Central memory CD4-positive, alpha-beta T cell (primary cell): Measurements from ENCODE around the gene RNF26.

Experiments used
- DNase-seq: peaks from one replicate; pipeline ENCODE4 v3.0.0; 2022
- total RNA-seq, 3 experiments: gene quantifications; one replicate each; lab custom pipeline; 2026; lab: John Stamatoyannopoulos, UW

Gene RNF26
- total RNA-seq: 12.4 to 18.1 (median 14.7) reads per million in 3 experiments

- DNase-seq: peak; percentile 94
Measured at GRCh38 chr11:119334174-119334930, at the start of gene RNF26. RNF26 (plus strand) TSS chr11:119334527; CDS start chr11:119335123, 596 bp downstream.

- no peak for DNase-seq
Measured at GRCh38 chr11:119285431-119285830, 48.9 kb upstream of the RNF26 start.

- DNase-seq: no peak
Measured at GRCh38 chr11:119288219-119288618, 46.1 kb upstream of the RNF26 start.

GRCh38 chr11:119290894-119291497, 43.3 kb upstream of the RNF26 start:
- no peak for DNase-seq

- DNase-seq: no peak
Measured at GRCh38 chr11:119293461-119293860, 40.9 kb upstream of the RNF26 start.

GRCh38 chr11:119295178-119295577, 39.1 kb upstream of the RNF26 start:
- no peak for DNase-seq

GRCh38 chr11:119297938-119298337, 36.4 kb upstream of the RNF26 start:
- no peak for DNase-seq

GRCh38 chr11:119298726-119299125, 35.6 kb upstream of the RNF26 start:
- DNase-seq: no peak

GRCh38 chr11:119299416-119299815, 34.9 kb upstream of the RNF26 start:
- DNase-seq: no peak

- DNase-seq: no peak
Measured at GRCh38 chr11:119300198-119300964, 33.9 kb upstream of the RNF26 start.

GRCh38 chr11:119303227-119303718, 31.1 kb upstream of the RNF26 start:
- DNase-seq: no peak

GRCh38 chr11:119305556-119306372, 28.6 kb upstream of the RNF26 start:
- DNase-seq: no peak

- peak; percentile 44 for DNase-seq
Measured at GRCh38 chr11:119306373-119306890, 27.9 kb upstream of the RNF26 start.

- no peak for DNase-seq
Measured at GRCh38 chr11:119307219-119307618, 27.1 kb upstream of the RNF26 start.

- no peak for DNase-seq
Measured at GRCh38 chr11:119307974-119308373, 26.4 kb upstream of the RNF26 start.

GRCh38 chr11:119309411-119309810, 24.9 kb upstream of the RNF26 start:
- DNase-seq: no peak

- no peak for DNase-seq
Measured at GRCh38 chr11:119309953-119310681, 24.2 kb upstream of the RNF26 start.

GRCh38 chr11:119310682-119311052, 23.7 kb upstream of the RNF26 start:
- no peak for DNase-seq

GRCh38 chr11:119314726-119315125, 19.6 kb upstream of the RNF26 start:
- DNase-seq: no peak

- DNase-seq: peak; percentile 47
Measured at GRCh38 chr11:119315131-119316015, 19.0 kb upstream of the RNF26 start.
